DMS 273 (cell line): Measurements from ENCODE around the gene LRMDA.

ENCODE experiments used
- DNase-seq: peaks from one replicate; lab custom pipeline; 2025; ENCODE audit not compliant: unreplicated experiment; lab: John Stamatoyannopoulos, UW

LRMDA gene

GRCh38 chr10:75418712-75419111 lies 12.7 kb upstream of the LRMDA start:
- no peak for DNase-seq

- DNase-seq, result no peak
Measured at GRCh38 chr10:75422913-75423312, 8.5 kb upstream of the LRMDA start.

GRCh38 chr10:75424571-75424970 lies 6.9 kb upstream of the LRMDA start:
- DNase-seq, result no peak

GRCh38 chr10:75425291-75426079 lies 5.9 kb upstream of the LRMDA start:
- no peak for DNase-seq

GRCh38 chr10:75426880-75427279 lies 4.5 kb upstream of the LRMDA start:
- no peak for DNase-seq

- no peak for DNase-seq
Measured at GRCh38 chr10:75427951-75428350, 3.5 kb upstream of the LRMDA start.

- no peak for DNase-seq
Measured at GRCh38 chr10:75428434-75429158, 2.8 kb upstream of the LRMDA start.

- no peak for DNase-seq
Measured at GRCh38 chr10:75429159-75429827, 2.1 kb upstream of the LRMDA start.

- peak; percentile 83 for DNase-seq
Measured at GRCh38 chr10:75430000-75430763, 1.2 kb upstream of the LRMDA start.

- DNase-seq, result peak; percentile 13
Measured at GRCh38 chr10:75432176-75432575, 752 bp downstream of the LRMDA start.

GRCh38 chr10:75432763-75433162 lies 1.3 kb downstream of the LRMDA start:
- no peak for DNase-seq

GRCh38 chr10:75433216-75433615 lies 1.8 kb downstream of the LRMDA start:
- DNase-seq, result no peak

- DNase-seq, result no peak
Measured at GRCh38 chr10:75434291-75434690, 2.9 kb downstream of the LRMDA start.

GRCh38 chr10:75435291-75435690 lies 3.9 kb downstream of the LRMDA start:
- no peak for DNase-seq

GRCh38 chr10:75436896-75437295 lies 5.5 kb downstream of the LRMDA start:
- DNase-seq, result no peak

- DNase-seq, result no peak
Measured at GRCh38 chr10:75437693-75438092, 6.3 kb downstream of the LRMDA start.

GRCh38 chr10:75438275-75438674 lies 6.9 kb downstream of the LRMDA start:
- DNase-seq, result no peak

GRCh38 chr10:75439811-75440210 lies 8.4 kb downstream of the LRMDA start:
- no peak for DNase-seq

- no peak for DNase-seq
Measured at GRCh38 chr10:75440271-75440793, 8.9 kb downstream of the LRMDA start.

- no peak for DNase-seq
Measured at GRCh38 chr10:75441196-75441595, 9.8 kb downstream of the LRMDA start.

GRCh38 chr10:75441682-75442081 lies 10.3 kb downstream of the LRMDA start:
- DNase-seq, result no peak
